Keratinocyte (primary cell): ENCODE results near the gene CAPN1. TPM values are rescaled to one million over a fixed set of nuclear protein-coding genes. Genes with fewer than 3 reads are reported as not detected.

Source experiments
- DNase-seq: peaks from one replicate; pipeline ENCODE4 v3.0.0-alpha.2; 2011; ENCODE audit warnings: low read depth, missing footprints, low spot score
- FAIRE-seq: peaks from 2 replicates; lab custom pipeline; 2011; peaks lifted over from hg19 to GRCh38; lab: Jason Lieb, UNC
- H2AFZ ChIP-seq: 2 replicates; pipeline ENCODE4 v1.6.0; 2012; ENCODE audit warnings: low read length, control low read depth, inconsistent platforms; ENCODE audit not compliant: control insufficient read depth
- H3K27ac ChIP-seq: 2 replicates; pipeline ENCODE4 v1.5.1; 2011; ENCODE audit warnings: low read length; ENCODE audit not compliant: control insufficient read depth, insufficient read depth
- H3K27me3 ChIP-seq: 3 replicates; pipeline ENCODE4 v1.6.0; 2011; ENCODE audit warnings: low read length; ENCODE audit not compliant: control insufficient read depth, insufficient read depth; ENCODE audit errors: extremely low read depth
- H3K36me3 ChIP-seq, 2 experiments: 2 replicates in 1 of 2; 3 replicates in 1 of 2; pipeline ENCODE4 v1.5.1; 2011; ENCODE audit warnings: low read length in 2 of 2, mild to moderate bottlenecking in 1 of 2; ENCODE audit not compliant: control insufficient read depth in 2 of 2, insufficient read depth in 2 of 2; ENCODE audit errors: extremely low read depth in 1 of 2
- H3K4me1 ChIP-seq: 3 replicates; pipeline ENCODE4 v1.5.1; 2011; ENCODE audit warnings: low read length; ENCODE audit not compliant: control insufficient read depth, insufficient read depth; ENCODE audit errors: extremely low read depth
- H3K4me2 ChIP-seq: 3 replicates; pipeline ENCODE4 v1.6.0; 2011; ENCODE audit warnings: low read depth, low read length; ENCODE audit not compliant: control insufficient read depth, insufficient read depth; ENCODE audit errors: extremely low read depth
- H3K4me3 ChIP-seq, 3 experiments: fragments of 200-600 bp in 1 of 3; sonication (generic) in 1 of 3; 2 replicates in 2 of 3; 3 replicates in 1 of 3; pipeline ENCODE4 v1.5.1; 2011 to 2016; ENCODE audit warnings: low read length in 3 of 3, mild to moderate bottlenecking in 3 of 3, control low read depth in 2 of 3, inconsistent platforms in 1 of 3, low read depth in 1 of 3, mixed read lengths in 1 of 3, mixed run types in 1 of 3, moderate library complexity in 1 of 3; ENCODE audit not compliant: control insufficient read depth in 2 of 3, insufficient read depth in 2 of 3; ENCODE audit errors: extremely low read depth in 1 of 3
- H3K79me2 ChIP-seq: 2 replicates; pipeline ENCODE4 v1.6.0; 2012; ENCODE audit warnings: low read length; ENCODE audit not compliant: control insufficient read depth, insufficient read depth
- H3K9ac ChIP-seq: 3 replicates; pipeline ENCODE4 v1.6.0; 2011; ENCODE audit warnings: low read length; ENCODE audit not compliant: control insufficient read depth, insufficient read depth; ENCODE audit errors: extremely low read depth
- H3K9me1 ChIP-seq: 3 replicates; pipeline ENCODE4 v1.6.0; 2011; ENCODE audit warnings: low read length; ENCODE audit not compliant: control insufficient read depth, insufficient read depth; ENCODE audit errors: extremely low read depth
- H3K9me3 ChIP-seq: 2 replicates; pipeline ENCODE4 v1.5.1; 2012; ENCODE audit warnings: low read depth, low read length; ENCODE audit not compliant: control insufficient read depth
- H4K20me1 ChIP-seq: 3 replicates; pipeline ENCODE4 v1.6.0; 2011; ENCODE audit warnings: low read length; ENCODE audit not compliant: control insufficient read depth, insufficient read depth; ENCODE audit errors: extremely low read depth
- CTCF ChIP-seq, 3 experiments: IDR thresholded peaks in 1 of 3; conservative IDR thresholded peaks in 1 of 3; optimal IDR thresholded peaks in 1 of 3; 2 replicates in 2 of 3; 3 replicates in 1 of 3; pipeline versions ENCODE3 to v1.5.1; 2011; ENCODE audit warnings: low read length in 3 of 3, mild to moderate bottlenecking in 3 of 3, moderate library complexity in 2 of 3, control low read depth in 1 of 3, inconsistent platforms in 1 of 3; ENCODE audit not compliant: insufficient read depth in 2 of 3; ENCODE audit errors: extremely low read depth in 1 of 3
- EZH2 ChIP-seq: IDR thresholded peaks from one replicate; pipeline ENCODE4 v1.6.1; 2012; ENCODE audit warnings: inconsistent platforms, mild to moderate bottlenecking, low read length, moderate library complexity
- dilution Hi-C: fragments of 300-500 bp; cut with MboI; formaldehyde crosslinking; loops from one replicate; pipeline ENCODE4 v1.7.0; 2020; ENCODE audit warnings: low sequenced_read_pairs; ENCODE audit not compliant: extremely low pct_ligation_motif_present
- polyA plus RNA-seq, 5 experiments: library from polyadenylated mRNA; depleted of rRNA in 3 of 5; stranded (reverse) in 3 of 5; stranded (forward) in 1 of 5; unstranded in 1 of 5; fragments of >200 nt; gene quantifications; 1 replicate in 1 of 5; 2 replicates in 3 of 5; 3 replicates in 1 of 5; pipeline versions ENCODE4 v1.2.1 to v1.2.3, GENCODE V29; 2011 to 2012; ENCODE audit warnings: missing spikeins in 2 of 5, low read depth in 1 of 5, low replicate concordance in 1 of 5

The CAPN1 gene
- polyA plus RNA-seq, 1 donor (not counting 4 experiments of a cell fraction or from before 2014, with no cell fraction given): 250 TPM

GRCh38 chr11:65166893-65167292, 14.8 kb upstream of the CAPN1 start:
- dilution Hi-C loops: no loop called here

DNA sequence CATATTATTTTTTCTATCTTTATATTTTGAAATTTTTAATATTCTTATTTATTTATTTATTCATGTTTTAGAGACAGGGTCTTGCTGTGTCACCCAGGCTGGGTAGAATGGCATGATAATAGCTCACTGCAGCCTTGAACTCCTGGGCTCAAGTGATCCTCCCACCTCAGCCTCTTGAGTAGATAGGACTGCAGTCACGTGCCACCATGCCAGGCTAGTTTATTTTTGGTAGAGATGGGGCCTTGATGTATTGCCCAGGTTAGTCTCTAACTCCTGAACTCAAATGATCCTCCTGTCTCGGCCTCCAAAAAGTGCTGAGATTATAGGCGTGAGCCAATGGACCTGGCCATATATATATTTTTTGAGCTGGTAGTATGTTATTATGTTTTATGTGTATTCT, 14.1 kb upstream of the CAPN1 start:
- Histone ChIP-seq H2AFZ (no peak overlapping the region), H3K9me1 (no peaks in the 10 kb centered on the region), H3K27ac (no peak overlapping the region)

More at GRCh38 chr11:65166893-65167292, 14.8 kb upstream of the CAPN1 start:
- Histone ChIP-seq H4K20me1 (no peaks in the 10 kb centered on the region), H3K36me3 (no peaks in the 10 kb centered on the region), H3K4me1 (no peaks in the 10 kb centered on the region), H3K9ac (no peak overlapping the region), H3K4me2 (no peak overlapping the region), H3K4me3 (no peak overlapping the region), H3K9me3 (no peaks in the 10 kb centered on the region), H3K79me2 (no peaks in the 10 kb centered on the region), H3K9me1 (no peaks in the 10 kb centered on the region), H2AFZ (no peak overlapping the region), H3K27ac (no peak overlapping the region), H3K27me3 (no peaks in the 10 kb centered on the region)
- FAIRE-seq (no peak), DNase-seq (no peak)
- TF ChIP-seq EZH2 (no peak), CTCF (optimal IDR thresholded peaks at IDR 0.05 in 1 of 3, IDR thresholded peaks at IDR 0.05 in 1 of 3, conservative IDR thresholded peaks at IDR 0.05 in 1 of 3; ENCODE audit: extremely low read depth in 1 of 3, insufficient read depth in 2 of 3, low read length in 3 of 3) (no peak)

More for the DNA sequence above, 14.1 kb upstream of the CAPN1 start:
- Histone ChIP-seq H3K4me2 (no peak overlapping the region), H4K20me1 (no peaks in the 10 kb centered on the region), H3K4me1 (no peaks in the 10 kb centered on the region), H3K4me3 (no peak overlapping the region), H3K27me3 (no peaks in the 10 kb centered on the region), H3K9me3 (no peaks in the 10 kb centered on the region), H3K9ac (no peak overlapping the region), H3K36me3 (no peaks in the 10 kb centered on the region), H3K79me2 (no peaks in the 10 kb centered on the region)
- dilution Hi-C loops: no loop called here
- DNase-seq: no peak
- no peak for FAIRE-seq
- TF ChIP-seq EZH2 (no peak), CTCF (optimal IDR thresholded peaks at IDR 0.05 in 1 of 3, IDR thresholded peaks at IDR 0.05 in 1 of 3, conservative IDR thresholded peaks at IDR 0.05 in 1 of 3; ENCODE audit: extremely low read depth in 1 of 3, insufficient read depth in 2 of 3, low read length in 3 of 3) (no peak)
